HG02588 (cell line): ENCODE measurements around the gene ST6GALNAC3.
"Not testable (repeated sequence)": the region's sequence is repeated elsewhere in the genome, so short reads cannot be mapped to it uniquely, and the experiment has no call there.

Source experiments
- ATAC-seq: cut with Tn5 transposase; IDR thresholded peaks from one replicate; pipeline ENCODE4 v1.9.1; 2021; ENCODE audit warnings: mild to moderate bottlenecking, moderate library complexity; ENCODE audit not compliant: unreplicated experiment

ST6GALNAC3 gene

GRCh38 chr1:76238094-76238628 is 163.6 kb downstream of the ST6GALNAC3 start:
- no peak for ATAC-seq

DNA sequence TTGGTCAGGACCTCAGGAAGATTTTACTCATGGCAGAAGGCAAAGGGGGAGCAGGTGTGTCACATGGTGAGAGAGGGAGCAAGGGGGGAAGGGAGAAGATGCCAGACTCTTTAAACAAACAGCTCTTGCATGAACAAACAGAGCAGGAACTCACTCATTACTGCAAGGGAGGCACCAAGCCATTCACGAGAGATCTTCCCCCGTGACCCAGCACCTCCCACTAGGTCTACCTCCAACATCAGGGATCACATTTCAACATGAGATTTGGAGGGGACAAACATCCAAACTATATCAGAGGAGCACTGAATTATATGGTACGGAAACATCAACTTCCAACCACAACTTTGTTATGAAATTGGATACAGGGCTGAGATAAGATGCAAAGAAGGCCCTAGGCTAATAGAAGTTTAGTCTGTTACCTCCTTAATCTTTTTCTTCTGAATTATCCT is 164.9 kb downstream of the ST6GALNAC3 start:
- ATAC-seq = no peak

DNA sequence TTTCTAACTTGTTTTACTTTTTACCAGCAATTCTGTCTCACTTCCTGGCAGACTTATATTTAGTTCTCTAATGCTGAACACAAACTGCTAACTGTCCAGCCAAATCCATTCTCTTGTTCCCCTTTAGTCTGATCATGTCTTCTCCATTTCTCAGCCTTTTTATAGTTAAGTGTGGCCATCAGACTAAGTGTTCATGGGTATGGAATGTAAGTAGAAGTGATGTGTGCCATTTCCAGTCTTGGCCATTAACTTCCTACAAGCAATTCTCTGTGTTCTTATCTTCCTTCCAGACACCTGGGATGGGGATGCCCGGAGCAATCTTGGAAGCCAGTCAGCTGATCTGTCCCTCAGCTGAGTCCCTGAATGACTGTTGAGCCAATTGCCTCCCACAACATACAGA is 165.8 kb downstream of the ST6GALNAC3 start:
- no peak for ATAC-seq

DNA sequence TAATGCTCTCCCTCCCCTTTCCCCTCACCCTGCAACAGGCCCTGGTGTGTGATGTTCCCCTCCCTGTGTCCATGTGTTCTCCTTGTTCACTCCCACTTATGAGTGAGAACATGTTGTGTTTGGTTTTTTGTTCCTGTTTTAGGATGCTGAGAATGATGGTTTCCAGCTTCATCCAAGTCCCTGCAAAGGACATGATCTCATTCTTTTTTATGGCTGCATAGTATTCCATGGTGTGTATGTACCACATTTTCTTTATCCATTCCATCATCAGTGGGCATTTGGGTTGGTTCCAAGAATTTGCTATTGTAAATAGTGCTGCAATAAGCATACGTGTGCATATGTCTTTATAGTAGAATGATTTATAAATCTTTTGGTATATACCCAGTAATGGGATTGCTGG is 168.0 kb downstream of the ST6GALNAC3 start:
- ATAC-seq = not testable (repeated sequence)

- no peak for ATAC-seq
These were observed 172.8 kb downstream of the ST6GALNAC3 start for GRCh38 chr1:76247261-76247852.

- no peak for ATAC-seq
These were observed 175.7 kb downstream of the ST6GALNAC3 start for GRCh38 chr1:76250271-76250670.

DNA sequence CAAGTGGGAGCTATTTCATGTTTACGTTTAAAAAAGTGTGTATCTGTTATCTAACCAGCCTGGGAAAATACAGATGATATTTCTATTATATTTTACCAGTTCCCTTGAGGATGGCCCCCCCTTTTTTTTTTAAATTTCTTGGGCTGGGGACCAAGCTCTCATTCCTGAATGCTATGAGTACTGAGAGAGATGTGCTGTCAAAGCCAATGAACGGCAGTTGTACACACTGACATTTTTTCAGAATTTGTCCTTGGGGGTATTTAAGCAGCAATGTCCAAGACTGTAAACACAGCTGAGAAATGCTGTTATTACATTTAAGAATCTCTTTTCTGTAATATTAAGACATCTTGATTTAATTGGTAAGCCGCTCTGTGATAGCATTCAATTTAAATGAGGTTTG is 177.9 kb downstream of the ST6GALNAC3 start:
- ATAC-seq = no peak

GRCh38 chr1:76254104-76255030 is 179.8 kb downstream of the ST6GALNAC3 start:
- no peak for ATAC-seq

- ATAC-seq = no peak
These were observed 182.0 kb downstream of the ST6GALNAC3 start for GRCh38 chr1:76256289-76257223.

DNA sequence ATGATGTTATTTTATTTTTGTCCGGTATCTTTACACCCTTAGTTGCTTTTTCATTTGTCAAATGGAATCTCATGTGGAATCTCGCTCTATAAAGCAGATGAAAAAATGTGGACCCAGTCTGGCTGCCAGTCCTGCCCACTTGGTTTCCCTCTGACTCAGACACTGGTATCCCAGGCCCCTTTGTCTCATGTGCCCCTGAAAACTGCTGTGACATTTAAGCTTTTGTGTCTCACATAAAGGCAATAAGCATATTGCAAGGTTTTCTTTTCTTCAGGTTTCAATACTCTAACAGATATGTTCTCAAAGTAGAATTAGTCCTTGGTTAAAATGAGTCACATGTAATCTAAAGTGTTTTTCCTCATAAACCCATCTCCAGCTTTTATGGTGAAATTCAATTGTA is 183.3 kb downstream of the ST6GALNAC3 start:
- no peak for ATAC-seq

GRCh38 chr1:76259270-76259669 is 184.7 kb downstream of the ST6GALNAC3 start:
- no peak for ATAC-seq

DNA sequence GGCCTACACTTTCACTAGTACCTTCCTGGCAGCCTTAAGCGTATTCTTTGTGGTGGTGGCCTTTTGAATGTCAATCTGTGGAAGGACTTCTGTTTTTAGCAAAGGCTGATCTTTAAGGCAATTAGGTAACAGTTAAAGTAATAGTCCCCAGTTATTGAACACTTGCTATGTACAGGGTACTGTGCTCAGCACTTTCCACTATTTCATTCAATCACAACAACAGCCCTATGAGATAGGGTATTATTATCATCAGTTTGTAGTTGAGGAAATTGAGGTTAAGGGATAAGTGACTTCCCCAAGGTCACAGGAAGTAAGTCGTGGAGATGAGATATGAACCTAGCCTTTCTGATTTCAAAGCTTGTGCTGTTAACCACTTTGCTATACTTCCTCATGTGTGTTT is 185.7 kb downstream of the ST6GALNAC3 start:
- ATAC-seq = no peak

DNA sequence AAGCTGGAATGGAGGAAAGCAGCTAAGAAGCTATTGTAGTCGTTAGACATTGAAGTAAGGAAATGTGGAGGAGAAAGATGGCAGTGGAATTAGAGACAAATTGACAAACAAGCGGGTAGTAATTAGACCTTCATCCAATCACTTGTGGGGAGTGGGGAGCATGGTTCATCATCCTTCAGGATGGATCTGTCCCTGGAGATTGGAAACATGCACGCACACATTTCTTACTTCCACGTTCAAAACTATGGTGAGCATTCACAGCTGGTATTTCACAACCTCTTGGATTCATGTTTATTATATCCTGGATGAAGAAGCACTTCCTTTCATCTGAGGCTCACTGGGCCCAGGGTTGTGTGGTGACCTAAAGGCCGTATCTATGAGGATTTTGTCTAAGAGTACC is 188.1 kb downstream of the ST6GALNAC3 start:
- ATAC-seq = no peak

GRCh38 chr1:76264642-76265041 is 190.1 kb downstream of the ST6GALNAC3 start:
- ATAC-seq = no peak

- ATAC-seq = no peak
These were observed 192.2 kb downstream of the ST6GALNAC3 start for GRCh38 chr1:76266762-76267161.

DNA sequence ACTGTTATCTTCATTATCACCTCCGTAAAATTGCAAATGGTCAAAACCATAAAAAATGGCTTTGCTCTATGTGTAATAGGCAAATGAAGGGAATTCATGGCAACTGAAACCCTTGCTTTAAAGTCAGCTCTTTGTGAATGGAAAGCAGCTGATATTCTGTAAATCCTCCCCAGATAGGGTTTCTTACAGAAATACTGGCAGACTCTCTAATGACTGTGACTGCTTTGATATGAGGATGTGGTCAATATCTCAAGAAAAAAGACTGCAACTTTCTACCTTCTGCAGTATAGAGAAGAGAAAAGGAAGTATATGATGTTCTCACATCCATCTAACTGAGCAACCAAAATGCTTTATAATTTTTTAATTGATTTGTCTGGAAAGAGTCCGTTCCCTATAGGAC is 193.1 kb downstream of the ST6GALNAC3 start:
- ATAC-seq = no peak

DNA sequence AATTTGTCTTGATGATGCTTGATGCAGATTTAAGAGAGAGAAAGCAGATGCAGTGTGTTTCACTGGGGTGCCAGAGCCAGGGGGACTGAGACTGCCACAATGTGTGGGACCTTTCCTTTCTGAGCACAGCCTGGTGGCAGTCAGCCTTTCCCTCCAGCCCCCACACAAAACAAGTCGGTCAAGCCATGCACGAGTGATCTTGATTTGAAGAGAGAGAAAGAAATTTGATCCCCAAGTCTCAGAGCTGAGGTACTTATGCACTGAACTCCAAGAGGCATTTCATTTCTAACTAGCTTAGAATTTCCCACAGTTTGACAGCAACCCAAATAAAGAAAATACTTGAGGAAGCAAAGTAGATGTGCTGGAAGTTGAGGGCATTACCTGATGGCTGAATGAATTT is 193.8 kb downstream of the ST6GALNAC3 start:
- ATAC-seq = no peak

GRCh38 chr1:76269155-76269554 is 194.6 kb downstream of the ST6GALNAC3 start:
- no peak for ATAC-seq

GRCh38 chr1:76274302-76274701 is 199.8 kb downstream of the ST6GALNAC3 start:
- no peak for ATAC-seq

DNA sequence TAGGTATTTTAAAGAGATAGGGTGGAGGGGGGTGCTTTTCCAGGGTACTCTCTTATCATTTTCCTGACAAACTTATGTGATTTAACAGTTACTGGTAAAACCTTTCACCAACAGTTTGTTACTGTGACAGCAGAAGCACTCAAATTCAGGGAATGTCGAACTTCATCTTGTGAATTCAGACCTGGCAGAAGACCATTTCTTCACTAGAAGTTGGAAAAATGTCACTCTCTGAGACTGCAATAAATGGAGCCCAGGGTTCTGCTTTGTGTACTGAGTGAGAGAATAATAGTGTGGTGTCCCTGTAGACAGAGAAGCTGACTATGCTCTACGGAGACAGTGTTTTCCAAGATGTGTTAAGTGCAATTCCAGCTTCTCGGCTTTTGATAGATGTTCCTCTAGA is 200.2 kb downstream of the ST6GALNAC3 start:
- ATAC-seq = no peak

DNA sequence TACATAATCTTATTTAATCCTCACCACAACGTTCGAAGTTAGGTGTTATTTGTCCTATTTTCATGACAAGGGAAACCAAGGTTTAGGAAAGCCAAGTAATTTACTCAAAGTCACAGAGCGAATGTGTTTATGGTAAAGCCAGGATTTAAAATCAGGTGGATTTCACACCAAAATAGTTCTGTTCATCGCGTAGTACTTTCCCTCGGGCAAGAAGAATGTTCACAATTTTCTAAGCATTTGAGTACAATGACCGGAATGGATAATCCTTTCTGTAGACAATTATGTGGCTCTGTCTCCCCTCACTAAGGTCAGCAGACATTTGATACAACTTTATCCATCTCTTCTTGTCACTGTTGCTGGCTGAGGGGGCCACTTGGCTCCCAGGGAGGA is 204.2 kb downstream of the ST6GALNAC3 start:
- ATAC-seq = no peak
